ENCODE results near the gene GOLGA6L7. TPM values are rescaled to one million over a fixed set of nuclear protein-coding genes. Genes with fewer than 3 reads are reported as not detected.
"Not testable (repeated sequence)": the region's sequence is repeated elsewhere in the genome, so short reads cannot be mapped to it uniquely, and the experiment has no call there.

GOLGA6L7 gene
- polyA plus RNA-seq, 2 donors, result not detected

DNA sequence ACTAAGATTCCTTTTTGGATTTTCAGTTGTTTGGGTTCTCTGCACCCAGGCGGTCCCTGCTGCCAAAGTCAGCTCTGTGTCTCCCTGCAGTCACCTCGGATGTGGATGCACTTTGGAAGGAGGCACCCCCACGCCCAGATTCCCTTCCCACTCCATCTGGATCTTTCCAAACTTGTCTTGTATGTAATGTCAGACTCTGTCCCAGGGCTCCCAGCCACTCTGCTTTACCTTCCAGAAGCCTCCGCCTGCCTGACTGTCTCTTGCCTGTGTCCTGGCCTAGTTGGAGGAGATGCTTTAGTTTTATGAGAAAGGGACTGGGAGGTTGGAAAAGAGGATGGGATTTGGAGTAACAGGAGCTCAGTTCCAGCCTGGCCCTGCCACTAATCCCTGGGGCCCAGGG, 41.8 kb upstream of the GOLGA6L7 start:
- 85 to 88% methylated on average over 4 of the region's 4 CpGs for WGBS, 2 donors

DNA sequence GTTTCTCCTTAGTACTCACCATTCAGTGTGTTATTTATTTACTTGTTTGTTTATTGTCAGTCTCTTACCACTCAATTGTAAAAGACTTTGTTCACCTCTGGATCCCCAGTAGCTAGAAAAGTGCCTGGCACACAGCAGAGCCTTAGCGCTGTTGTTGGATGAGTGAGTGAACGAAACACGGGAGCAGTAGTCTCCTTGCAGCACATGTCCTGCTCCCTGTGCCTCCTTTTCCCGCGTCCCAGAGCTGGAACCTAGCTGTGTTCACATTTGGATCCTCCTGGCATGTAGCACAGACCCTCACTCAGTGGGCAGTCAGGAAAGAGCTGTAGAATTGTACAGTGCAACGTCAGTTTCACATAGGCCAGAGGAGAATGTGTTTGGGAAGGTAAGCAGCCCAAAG, 41.4 kb upstream of the GOLGA6L7 start:
- H3K36me3 ChIP-seq (ENCODE audit: control insufficient read depth in 2 of 2, insufficient read depth in 2 of 2, low read length in 1 of 2); H3K4me1 ChIP-seq (ENCODE audit: control insufficient read depth in 2 of 2, insufficient read depth in 2 of 2, low read length in 1 of 2); H3K27ac ChIP-seq (ENCODE audit: low read depth in 2 of 2, low read length in 1 of 2); H3K9me3 ChIP-seq (ENCODE audit: control insufficient read depth in 2 of 2, insufficient read depth in 1 of 2, low read depth in 1 of 2, low read length in 1 of 2); H3K4me3 ChIP-seq (ENCODE audit: low read depth in 1 of 2, low read length in 2 of 2); H3K27me3 ChIP-seq (ENCODE audit: control insufficient read depth in 1 of 2, insufficient read depth in 2 of 2, low read length in 2 of 2): not testable (repeated sequence)
- 82 to 90% methylated on average over 6 of the region's 6 CpGs for WGBS, 2 donors

More for the DNA sequence above, 41.8 kb upstream of the GOLGA6L7 start:
- not testable (repeated sequence) for H3K36me3 ChIP-seq (ENCODE audit: control insufficient read depth in 2 of 2, insufficient read depth in 2 of 2, low read length in 1 of 2); H3K27ac ChIP-seq (ENCODE audit: low read depth in 2 of 2, low read length in 1 of 2); H3K27me3 ChIP-seq (ENCODE audit: control insufficient read depth in 1 of 2, insufficient read depth in 2 of 2, low read length in 2 of 2); H3K4me3 ChIP-seq (ENCODE audit: low read depth in 1 of 2, low read length in 2 of 2); H3K9me3 ChIP-seq (ENCODE audit: control insufficient read depth in 2 of 2, insufficient read depth in 1 of 2, low read depth in 1 of 2, low read length in 1 of 2); H3K4me1 ChIP-seq (ENCODE audit: control insufficient read depth in 2 of 2, insufficient read depth in 2 of 2, low read length in 1 of 2)

DNA sequence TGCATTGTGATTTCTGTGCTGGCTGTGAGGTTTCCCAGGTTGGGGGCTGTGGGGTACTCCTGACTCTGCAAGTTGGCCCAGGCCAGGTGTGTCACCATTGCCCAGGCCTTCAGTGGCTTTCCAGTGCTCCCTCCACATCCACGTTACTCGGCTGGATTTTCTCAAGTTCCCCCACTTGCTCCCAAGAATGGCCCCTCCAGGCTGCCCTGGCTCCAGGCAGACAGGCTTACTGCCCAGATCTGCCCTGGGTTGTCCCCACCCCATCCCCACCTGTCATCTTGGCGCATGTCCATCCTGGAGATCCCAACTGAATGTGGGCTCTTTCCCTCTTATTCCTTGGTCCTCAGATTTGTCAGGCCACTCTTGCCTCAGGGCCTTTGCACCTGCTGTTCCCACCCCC, 40.9 kb upstream of the GOLGA6L7 start:
- H3K4me3 ChIP-seq (ENCODE audit: low read depth in 1 of 2, low read length in 2 of 2), result no peak overlapping the region
- H3K4me1 ChIP-seq (ENCODE audit: control insufficient read depth in 2 of 2, insufficient read depth in 2 of 2, low read length in 1 of 2), result peaks cover 0 to 5% of the 10 kb centered on the region in 2 donors
- peaks cover 0 to 6% of the 10 kb centered on the region in 2 donors for H3K27me3 ChIP-seq (ENCODE audit: control insufficient read depth in 1 of 2, insufficient read depth in 2 of 2, low read length in 2 of 2)
- 94 to 96% methylated on average over 3 of the region's 3 CpGs for WGBS, 2 donors
- no peak overlapping the region for H3K27ac ChIP-seq (ENCODE audit: low read depth in 2 of 2, low read length in 1 of 2)
- H3K36me3 ChIP-seq (ENCODE audit: control insufficient read depth in 2 of 2, insufficient read depth in 2 of 2, low read length in 1 of 2), result no peaks in the 10 kb centered on the region
- H3K9me3 ChIP-seq (ENCODE audit: control insufficient read depth in 2 of 2, insufficient read depth in 1 of 2, low read depth in 1 of 2, low read length in 1 of 2), result no peaks in the 10 kb centered on the region

DNA sequence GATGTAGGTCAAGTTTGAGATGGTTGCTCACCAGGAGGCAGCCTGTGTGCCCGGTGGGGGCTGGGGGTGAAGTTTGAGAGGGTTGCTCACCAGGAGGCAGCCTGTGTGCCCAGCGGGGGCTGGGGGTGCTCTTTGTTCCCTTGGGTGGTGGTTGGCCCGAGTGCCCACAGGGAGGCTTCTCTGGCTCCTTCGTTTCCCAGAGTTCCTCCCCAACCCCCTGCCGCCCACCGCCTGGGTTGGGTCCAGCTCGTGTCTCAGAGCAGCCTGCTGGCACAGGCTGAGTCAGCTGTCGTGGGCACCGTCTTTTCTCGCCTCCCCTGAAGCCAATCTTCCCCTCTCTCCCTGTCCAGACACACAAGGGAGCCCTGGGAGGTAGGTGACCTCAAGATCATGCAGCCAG, 40.5 kb upstream of the GOLGA6L7 start:
- no peaks in the 10 kb centered on the region for H3K9me3 ChIP-seq (ENCODE audit: control insufficient read depth in 2 of 2, insufficient read depth in 1 of 2, low read depth in 1 of 2, low read length in 1 of 2)
- no peak overlapping the region for H3K4me3 ChIP-seq (ENCODE audit: low read depth in 1 of 2, low read length in 2 of 2)
- 75 to 83% methylated on average over 10 of the region's 10 CpGs for WGBS, 2 donors
- H3K27me3 ChIP-seq (ENCODE audit: control insufficient read depth in 1 of 2, insufficient read depth in 2 of 2, low read length in 2 of 2), result peaks cover 0 to 6% of the 10 kb centered on the region in 2 donors
- H3K4me1 ChIP-seq (ENCODE audit: control insufficient read depth in 2 of 2, insufficient read depth in 2 of 2, low read length in 1 of 2), result peaks cover 0 to 5% of the 10 kb centered on the region in 2 donors
- H3K27ac ChIP-seq (ENCODE audit: low read depth in 2 of 2, low read length in 1 of 2), result no peak overlapping the region
- H3K36me3 ChIP-seq (ENCODE audit: control insufficient read depth in 2 of 2, insufficient read depth in 2 of 2, low read length in 1 of 2), result no peaks in the 10 kb centered on the region

DNA sequence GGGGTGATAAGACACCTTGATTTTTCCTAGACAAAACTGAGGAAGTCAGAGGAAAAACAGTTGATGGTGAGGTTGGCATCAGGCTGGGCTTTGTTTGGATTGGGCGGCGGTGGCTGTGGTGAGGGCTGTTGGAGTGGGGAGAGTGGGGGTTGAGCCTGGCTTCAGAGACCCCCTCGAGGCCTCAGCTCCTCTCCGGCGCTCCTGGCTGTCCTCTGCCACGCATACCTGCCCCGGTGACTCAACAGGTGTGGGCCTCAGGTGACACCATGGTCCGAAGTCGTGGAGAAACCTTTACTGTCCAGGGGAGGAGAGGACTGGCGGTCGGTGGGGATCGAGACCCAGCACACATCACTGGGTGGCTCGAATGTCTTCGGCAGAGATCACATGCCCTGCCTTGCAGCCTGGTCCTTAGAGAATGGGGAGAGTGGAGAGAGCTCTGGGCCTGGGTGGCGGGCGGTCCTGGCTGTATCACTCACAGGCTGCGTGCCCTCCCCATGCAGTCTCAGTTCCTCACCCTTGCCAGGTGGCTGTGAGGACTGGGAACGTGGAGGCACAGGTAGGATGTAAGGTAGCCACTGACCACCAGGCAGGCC, 40.0 kb upstream of the GOLGA6L7 start:
- Histone ChIP-seq H3K4me1 (ENCODE audit: control insufficient read depth in 2 of 2, insufficient read depth in 2 of 2, low read length in 1 of 2) (peaks cover 0 to 5% of the 10 kb centered on the region in 2 donors), H3K36me3 (ENCODE audit: control insufficient read depth in 2 of 2, insufficient read depth in 2 of 2, low read length in 1 of 2) (no peaks in the 10 kb centered on the region), H3K9me3 (ENCODE audit: control insufficient read depth in 2 of 2, insufficient read depth in 1 of 2, low read depth in 1 of 2, low read length in 1 of 2) (no peaks in the 10 kb centered on the region), H3K4me3 (ENCODE audit: low read depth in 1 of 2, low read length in 2 of 2) (no peak overlapping the region), H3K27ac (ENCODE audit: low read depth in 2 of 2, low read length in 1 of 2) (no peak overlapping the region), H3K27me3 (ENCODE audit: control insufficient read depth in 1 of 2, insufficient read depth in 2 of 2, low read length in 2 of 2) (peaks cover 0 to 6% of the 10 kb centered on the region in 2 donors)
- WGBS, 2 donors, result 87 to 89% methylated on average over 18 of the region's 18 CpGs

DNA sequence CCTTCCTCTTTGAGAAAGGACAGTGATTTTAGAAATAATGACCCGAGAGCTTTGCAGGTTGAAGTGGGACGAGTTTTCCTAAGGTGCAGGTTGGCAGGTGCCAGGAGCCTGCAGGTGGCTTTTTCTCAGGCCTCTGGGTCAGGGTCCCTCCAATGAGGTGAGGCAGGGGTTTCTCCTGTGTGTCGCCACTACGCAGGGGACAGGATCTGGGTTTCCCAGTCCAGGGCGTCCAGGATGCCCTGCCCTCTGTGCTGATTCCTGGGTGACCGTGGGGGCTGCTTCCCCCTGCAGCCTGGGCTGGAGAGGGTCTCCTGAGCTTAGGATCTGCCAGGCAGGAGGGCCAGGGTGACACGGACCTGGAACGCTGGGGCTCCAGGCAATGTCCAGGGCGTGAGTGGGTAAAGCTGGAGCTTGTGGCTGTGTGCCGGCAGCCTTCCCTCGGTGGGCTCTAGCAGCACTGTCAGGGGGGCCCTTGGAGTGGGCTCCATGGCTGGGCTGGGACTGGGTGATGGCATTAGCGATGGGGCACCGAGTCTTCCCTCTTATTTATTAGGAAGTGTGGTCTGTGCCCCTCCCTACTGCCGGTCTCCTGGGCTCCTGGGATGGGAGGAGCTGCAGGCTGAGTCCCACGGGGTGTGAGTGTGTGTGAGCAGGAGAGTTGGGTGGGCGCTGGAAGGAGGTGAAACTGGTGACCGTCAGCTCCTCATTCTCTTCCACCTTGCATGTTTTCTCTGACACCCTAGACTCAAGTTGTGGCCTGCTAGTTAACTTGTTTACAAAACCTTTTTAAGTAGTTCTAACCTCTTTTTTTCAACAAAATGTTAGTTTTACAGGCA, 39.1 kb upstream of the GOLGA6L7 start:
- Histone ChIP-seq H3K4me1 (ENCODE audit: control insufficient read depth in 2 of 2, insufficient read depth in 2 of 2, low read length in 1 of 2) (peaks cover 0 to 5% of the 10 kb centered on the region in 2 donors), H3K36me3 (ENCODE audit: control insufficient read depth in 2 of 2, insufficient read depth in 2 of 2, low read length in 1 of 2) (no peaks in the 10 kb centered on the region), H3K9me3 (ENCODE audit: control insufficient read depth in 2 of 2, insufficient read depth in 1 of 2, low read depth in 1 of 2, low read length in 1 of 2) (no peaks in the 10 kb centered on the region), H3K27ac (ENCODE audit: low read depth in 2 of 2, low read length in 1 of 2) (no peak overlapping the region), H3K27me3 (ENCODE audit: control insufficient read depth in 1 of 2, insufficient read depth in 2 of 2, low read length in 2 of 2) (peaks cover 0 to 6% of the 10 kb centered on the region in 2 donors), H3K4me3 (ENCODE audit: low read depth in 1 of 2, low read length in 2 of 2) (no peak overlapping the region)
- WGBS, 2 donors, result 68 to 75% methylated on average over 17 of the region's 17 CpGs

DNA sequence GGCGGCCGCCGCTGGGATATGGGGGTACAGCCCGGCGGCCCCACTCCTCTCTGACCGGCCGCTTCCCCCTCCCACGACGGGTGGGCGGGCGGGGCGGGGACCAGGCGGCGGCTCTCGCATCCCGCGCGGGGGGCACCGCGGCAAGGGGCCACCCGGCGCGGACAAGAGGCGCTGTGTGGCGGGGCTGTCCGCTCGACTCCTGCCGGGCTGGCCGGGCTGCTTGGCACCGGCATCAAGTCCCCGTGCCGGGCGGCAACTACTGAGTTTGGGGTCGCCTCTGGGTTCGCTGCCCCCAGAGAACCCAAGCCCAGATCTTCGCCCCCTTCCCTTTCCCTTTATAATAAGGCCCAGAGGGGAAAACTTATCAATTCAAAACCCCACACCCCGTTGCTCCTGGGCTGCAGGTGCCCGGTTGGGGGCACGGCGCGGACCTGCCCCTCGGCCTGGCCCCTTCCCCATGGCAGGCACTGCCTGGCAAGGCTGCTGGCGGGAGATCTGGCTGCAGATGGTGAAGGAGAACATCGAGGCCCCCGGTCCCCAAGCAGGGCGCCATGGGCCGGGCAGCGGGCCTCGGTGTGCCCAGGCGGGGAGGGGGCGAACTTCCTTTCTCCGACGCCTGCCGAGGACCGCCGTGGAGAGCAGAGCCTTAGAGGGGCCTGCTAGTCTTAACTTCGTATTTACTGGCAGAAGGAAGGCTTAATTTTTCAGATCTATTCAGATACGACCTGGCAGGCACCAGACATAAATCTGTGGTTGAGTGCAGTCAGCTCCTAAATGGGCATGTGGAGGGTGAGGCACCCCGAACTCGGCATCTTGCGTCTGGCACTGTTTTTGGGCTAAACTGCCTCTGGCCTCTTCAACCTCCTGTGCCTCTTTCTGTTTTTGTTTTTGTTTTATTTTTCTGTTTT, 38.2 kb upstream of the GOLGA6L7 start:
- peaks cover 0 to 6% of the 10 kb centered on the region in 2 donors for H3K27me3 ChIP-seq (ENCODE audit: control insufficient read depth in 1 of 2, insufficient read depth in 2 of 2, low read length in 2 of 2)
- H3K27ac ChIP-seq (ENCODE audit: low read depth in 2 of 2, low read length in 1 of 2), result no peak overlapping the region
- 12 to 17% methylated on average over 38 to 61 of the region's 61 CpGs for WGBS, 2 donors
- no peaks in the 10 kb centered on the region for H3K9me3 ChIP-seq (ENCODE audit: control insufficient read depth in 2 of 2, insufficient read depth in 1 of 2, low read depth in 1 of 2, low read length in 1 of 2)
- H3K4me1 ChIP-seq (ENCODE audit: control insufficient read depth in 2 of 2, insufficient read depth in 2 of 2, low read length in 1 of 2), result peaks cover 0 to 5% of the 10 kb centered on the region in 2 donors
- H3K4me3 ChIP-seq (ENCODE audit: low read depth in 1 of 2, low read length in 2 of 2), result peak overlapping the region; percentile 46
- H3K36me3 ChIP-seq (ENCODE audit: control insufficient read depth in 2 of 2, insufficient read depth in 2 of 2, low read length in 1 of 2), result no peaks in the 10 kb centered on the region

DNA sequence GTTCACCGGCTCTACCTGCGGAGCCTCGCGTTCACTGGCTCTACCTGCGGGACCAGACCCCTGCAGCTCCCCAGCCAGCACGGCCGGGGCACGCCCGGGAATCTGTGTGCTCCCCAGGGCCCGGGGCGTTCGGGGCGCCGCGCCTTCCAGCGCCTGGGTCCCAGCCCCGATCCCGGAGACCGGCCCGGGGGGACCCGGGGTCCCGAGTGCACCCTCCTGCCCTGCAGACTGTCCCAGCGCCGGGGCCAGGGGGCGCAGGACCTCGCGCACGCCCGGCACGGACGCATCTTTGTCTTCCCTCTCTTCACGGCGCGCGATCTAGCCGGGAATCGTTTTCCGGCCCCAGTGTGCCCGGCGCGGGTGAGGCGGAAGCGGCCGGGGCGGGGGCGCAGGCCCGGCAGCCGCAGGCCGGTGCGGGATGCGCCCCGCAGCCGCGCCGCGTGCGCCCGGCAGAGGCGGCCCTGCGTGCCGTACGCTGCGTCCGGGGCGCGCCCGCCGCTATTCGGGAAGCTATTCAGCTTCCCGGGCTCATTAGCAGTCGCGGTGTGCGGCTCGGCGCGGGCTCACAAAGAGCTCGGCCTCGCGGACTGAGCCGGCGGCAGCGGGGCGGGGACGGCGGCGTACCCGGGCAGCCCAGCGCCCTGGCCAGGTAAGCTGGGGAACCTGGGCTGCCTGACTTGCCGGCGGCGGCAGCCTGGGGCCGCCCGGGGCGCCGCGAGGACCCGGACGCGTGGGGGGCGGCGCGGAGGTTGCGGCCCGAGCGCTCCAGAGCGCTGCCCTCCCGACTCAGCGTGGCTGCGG, 37.4 kb upstream of the GOLGA6L7 start, which contains the start of gene APBA2:
TSS of gene APBA2 (plus strand) at position 345 of the 801 bp plus-strand sequence. CDS start 167,911 bp downstream, outside the sequence.
- H3K27me3 ChIP-seq (ENCODE audit: control insufficient read depth in 1 of 2, insufficient read depth in 2 of 2, low read length in 2 of 2), result peaks cover 0 to 6% of the 10 kb centered on the region in 2 donors
- WGBS, 2 donors, result 1 to 2% methylated on average over 82 to 109 of the region's 109 CpGs
- no peaks in the 10 kb centered on the region for H3K36me3 ChIP-seq (ENCODE audit: control insufficient read depth in 2 of 2, insufficient read depth in 2 of 2, low read length in 1 of 2)
- H3K9me3 ChIP-seq (ENCODE audit: control insufficient read depth in 2 of 2, insufficient read depth in 1 of 2, low read depth in 1 of 2, low read length in 1 of 2), result no peaks in the 10 kb centered on the region
- peak within 1 kb of the TSS; percentile 46 for H3K4me3 ChIP-seq (ENCODE audit: low read depth in 1 of 2, low read length in 2 of 2)
- H3K27ac ChIP-seq (ENCODE audit: low read depth in 2 of 2, low read length in 1 of 2), result no peak within 1 kb of the TSS
- H3K4me1 ChIP-seq (ENCODE audit: control insufficient read depth in 2 of 2, insufficient read depth in 2 of 2, low read length in 1 of 2), result peaks cover 0 to 5% of the 10 kb centered on the region in 2 donors
